ENCODE results near the gene GNAS. TPM values are rescaled to one million over a fixed set of nuclear protein-coding genes. Genes with fewer than 3 reads are reported as not detected.

Gene GNAS
- total RNA-seq, 1 donor from 2014 or later, result 375 TPM

DNA sequence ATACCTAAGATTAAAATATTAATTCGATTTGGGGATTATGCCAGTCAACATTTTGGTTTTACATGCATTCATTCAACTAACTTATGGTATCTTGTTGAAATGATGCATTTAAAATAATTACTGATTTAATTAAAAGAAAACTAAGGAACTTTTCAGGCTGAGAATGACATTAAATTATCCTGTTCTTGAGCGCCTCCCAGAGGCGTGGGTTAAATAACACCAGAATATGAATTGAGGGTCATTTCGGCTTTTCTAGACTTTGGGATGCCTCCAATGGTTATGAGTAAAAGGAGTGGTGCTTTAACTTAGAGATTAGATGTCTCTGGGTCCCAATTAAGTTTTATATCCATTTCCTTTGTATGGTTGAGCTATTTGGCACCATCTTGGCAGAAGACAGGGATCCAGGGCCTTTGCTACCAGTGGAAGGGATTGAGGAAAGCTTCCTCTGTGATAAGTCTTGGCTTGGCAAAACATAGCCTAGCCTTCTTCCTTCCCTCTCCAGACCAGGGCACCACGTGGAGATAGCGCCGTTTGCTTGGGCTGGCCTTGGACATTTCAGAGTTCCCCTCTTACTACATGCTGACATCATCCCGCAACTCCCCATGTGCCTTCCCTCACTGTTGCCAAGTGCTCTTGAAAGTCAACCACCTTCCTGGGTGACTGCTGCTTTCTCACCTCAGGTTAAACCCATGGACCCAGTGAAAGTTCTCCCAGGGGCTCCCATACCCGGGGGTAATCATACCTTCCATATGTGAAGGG lies 28.7 kb downstream of the GNAS start:
- peak in 1 of 2 donors; percentile 20 for DNase-seq (ENCODE audit: low read depth in 2 of 2)

DNA sequence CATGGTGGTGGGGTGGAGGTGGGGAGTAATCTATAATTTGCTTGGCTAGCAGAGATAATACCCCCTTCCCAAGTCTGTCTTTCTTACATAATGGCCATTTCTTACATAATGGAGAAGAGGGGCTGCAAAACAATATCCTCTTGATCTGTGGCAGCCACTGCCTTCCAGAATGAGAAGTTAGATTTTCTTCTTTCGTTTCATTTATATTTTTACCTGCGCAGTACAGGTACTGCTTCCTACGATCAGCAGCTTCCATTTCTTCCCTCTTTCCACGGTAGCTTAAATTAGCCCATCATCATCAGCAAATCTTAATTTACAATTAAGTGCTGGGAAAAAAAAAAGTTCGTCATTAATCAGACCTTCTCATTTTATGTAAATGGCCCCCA lies 30.2 kb downstream of the GNAS start:
- no peak for DNase-seq (ENCODE audit: low read depth in 2 of 2)

DNA sequence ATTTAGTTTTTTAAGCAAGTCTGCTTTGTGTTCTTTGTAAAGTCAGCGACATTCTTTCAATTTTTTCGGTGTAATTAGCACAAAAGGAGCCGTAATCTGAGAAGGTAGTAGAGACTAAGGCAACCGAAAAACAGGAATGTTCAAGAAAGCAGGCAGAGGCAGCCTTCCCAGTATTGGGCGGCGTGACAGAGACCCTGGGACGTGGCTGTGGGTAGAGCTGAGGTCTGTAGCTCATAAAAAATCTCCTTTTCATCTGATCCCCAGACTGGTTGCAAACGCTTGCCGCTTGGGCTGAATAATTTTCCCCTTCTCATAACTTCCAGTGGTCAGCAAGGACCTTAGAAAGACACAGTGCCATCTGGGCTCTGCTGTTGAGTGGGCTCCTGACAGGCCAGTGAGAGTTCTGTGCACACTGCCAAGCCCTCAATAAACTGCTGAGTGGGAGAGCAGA lies 30.8 kb downstream of the GNAS start:
- DNase-seq (ENCODE audit: low read depth in 2 of 2), result no peak

DNA sequence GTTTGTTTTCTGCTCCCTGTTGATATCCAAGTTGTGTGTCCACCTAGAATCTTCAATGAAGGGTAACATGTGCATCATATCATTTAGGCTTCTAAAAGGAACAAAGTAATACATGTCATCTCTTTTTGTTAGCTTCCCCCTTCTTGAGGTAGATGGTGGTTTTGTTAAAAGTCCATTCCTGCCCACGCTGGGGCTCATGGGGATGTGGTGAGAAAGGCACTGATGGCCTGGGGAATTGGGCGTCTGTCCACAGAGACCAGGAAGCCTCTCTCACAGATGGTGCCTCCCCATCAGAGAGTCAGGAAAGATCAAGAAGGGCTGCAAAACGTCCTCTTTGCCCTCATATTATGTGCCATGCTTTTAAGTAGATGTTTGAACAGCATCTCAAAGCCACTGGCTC lies 32.5 kb downstream of the GNAS start:
- no peak for DNase-seq (ENCODE audit: low read depth in 2 of 2)

DNA sequence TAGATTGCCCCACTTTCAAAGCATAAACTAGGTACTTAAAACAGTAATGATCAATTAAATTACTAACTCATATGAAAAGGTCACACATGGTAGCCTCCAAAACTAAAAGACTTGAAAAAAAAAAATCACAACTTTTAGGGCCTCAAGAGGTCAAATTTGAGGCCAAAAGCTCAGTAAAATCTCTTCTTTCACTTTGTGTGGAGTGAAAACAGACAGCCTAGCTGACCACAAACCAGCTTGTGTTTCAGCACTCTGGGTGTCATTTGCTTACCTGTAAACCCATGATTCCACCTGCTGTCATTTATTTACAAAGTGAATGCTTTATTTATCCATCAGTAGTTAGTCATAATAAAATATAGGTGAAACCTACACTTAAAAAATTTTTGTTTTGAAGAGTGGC lies 34.0 kb downstream of the GNAS start:
- no peak for DNase-seq (ENCODE audit: low read depth in 2 of 2)

DNA sequence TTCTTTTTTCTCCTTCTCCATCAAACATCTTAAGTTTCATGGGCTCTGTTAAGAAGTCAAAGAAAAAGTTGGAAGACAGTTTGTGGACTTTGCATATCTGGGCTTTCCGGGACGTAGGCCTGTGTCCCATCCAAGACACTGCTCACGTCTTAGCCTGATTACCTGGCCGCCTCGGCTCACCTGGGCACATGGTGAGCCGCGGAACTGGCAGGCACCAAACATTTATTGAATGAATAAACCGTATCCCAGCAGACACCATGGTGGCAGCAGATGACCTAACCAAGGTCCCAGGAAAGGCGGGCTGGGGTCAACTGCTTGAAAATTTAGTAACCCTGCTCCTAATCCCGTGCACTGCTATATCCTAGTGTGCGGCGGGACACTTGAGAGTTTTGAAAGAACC lies 35.6 kb downstream of the GNAS start:
- no peak for DNase-seq (ENCODE audit: low read depth in 2 of 2)

DNA sequence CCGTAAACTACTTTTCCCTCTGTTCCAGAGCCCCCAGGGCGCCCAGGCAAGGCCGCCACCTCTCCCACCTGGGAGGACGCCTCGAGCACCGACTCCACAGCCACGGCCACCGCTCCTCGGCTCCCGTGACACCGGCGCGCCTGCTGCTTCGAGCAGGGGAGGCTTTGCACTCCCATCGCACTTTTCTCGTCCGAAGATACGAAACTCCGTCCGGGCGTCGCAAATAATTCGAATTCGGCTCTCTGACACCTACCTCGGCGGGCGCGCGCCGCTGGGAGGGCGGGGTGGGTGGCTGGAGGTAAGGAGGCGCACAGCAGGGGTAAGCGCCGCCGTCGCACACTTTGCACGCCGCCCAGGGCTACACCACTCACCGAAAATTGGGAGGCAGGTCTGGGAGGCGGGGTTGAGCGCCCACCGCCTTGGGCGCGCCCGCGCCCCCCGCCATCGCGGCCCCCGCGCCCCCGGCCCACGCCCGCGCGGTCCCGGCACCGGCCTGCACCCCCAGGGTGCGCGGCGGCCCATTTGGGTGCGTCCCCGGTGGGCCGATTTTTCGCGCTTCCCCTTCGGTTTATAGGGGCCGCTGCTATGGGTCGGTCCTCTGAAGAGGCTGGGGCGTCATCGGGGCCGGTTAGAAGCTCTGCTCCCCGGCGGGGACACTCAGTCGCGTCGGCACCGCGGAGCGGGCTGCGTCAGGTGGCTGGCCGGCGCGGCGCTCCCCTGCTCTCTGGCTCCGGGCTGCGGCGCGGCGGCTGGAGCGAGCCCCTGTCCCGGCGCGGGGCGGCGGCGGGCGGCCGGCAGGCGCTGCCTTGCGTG lies 36.2 kb downstream of the GNAS start:
- peak; percentile 84 to 88 for DNase-seq (ENCODE audit: low read depth in 2 of 2)

DNA sequence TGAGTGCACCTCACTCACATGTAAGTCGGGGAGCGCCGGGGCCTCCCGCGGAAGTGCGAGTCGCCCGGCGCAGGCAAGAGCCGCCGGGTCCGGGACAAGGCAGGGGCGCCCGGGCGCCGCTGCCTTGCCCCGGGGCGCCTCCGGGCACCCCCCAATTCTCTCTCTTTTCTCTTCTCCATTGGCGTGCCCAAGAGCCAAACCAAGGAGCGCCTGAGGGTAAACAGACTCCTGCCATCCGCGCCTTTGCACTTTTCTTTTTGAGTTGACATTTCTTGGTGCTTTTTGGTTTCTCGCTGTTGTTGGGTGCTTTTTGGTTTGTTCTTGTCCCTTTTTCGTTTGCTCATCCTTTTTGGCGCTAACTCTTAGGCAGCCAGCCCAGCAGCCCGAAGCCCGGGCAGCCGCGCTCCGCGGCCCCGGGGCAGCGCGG lies 36.8 kb downstream of the GNAS start:
- peak in 1 of 2 donors; percentile 14 for DNase-seq (ENCODE audit: low read depth in 2 of 2)

DNA sequence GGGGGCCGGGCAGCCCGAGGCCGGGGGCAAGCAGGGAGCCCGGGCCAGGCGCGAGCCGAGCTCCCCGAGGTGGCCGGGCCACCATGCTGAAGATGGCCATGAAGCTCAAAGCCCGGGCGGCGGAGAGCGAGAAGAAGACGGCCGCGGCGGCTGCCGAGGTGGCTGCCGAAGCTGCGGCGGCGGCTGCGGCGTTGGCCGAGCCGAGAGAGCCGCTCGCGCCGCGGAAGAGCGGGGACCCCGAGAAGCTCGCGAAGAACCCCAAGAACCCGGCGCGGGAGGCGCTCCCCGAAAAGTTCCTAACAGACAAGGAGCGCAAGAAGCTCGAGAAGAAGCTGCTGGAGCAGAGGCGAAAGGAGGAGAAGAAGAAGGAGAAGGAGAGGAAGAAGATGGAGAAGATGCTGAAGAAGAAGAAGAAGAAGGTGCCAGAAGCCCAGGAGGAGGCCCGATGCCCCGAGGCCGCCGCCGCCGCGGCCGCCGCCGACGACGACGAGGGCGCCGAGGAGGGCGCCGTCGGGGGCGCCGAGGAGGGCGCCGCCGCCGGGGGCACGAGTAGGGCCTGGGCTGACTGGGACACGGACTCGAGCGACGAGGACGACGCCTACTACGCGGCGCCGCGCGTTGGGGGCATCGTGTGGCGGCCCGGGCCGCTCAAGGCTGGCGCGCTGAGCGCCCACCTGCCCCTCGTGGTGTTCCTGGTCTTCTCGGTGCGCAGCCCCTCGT lies 37.4 kb downstream of the GNAS start:
- DNase-seq (ENCODE audit: low read depth in 2 of 2), result no peak

DNA sequence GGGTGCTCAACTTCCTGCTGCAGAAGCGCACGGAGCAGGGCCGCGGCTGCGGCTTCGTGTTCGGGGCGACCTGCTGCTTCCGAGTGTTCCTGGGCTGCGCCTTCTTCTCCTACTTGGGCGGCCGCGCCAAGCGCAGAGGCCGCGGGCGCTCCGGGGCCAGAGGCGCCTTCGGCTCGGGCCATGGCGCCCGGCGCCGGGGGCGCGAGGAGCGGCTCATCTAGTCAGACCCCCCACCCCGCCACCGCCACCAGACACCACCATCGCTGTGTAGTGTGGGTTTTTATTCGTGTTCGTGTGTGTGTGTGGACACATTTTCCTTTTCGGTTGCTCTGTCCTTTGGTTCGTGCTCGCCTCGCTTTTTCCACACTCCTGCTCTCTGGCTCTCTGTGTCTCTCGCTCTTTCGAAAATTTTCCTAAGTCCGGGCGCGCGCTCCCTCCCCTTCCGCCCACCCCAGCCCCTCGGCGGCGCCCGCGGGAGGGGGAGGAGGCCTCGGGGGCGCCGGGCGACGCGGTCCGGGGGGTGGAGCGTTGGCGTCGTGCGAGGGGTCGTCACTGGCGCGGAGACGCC lies 38.1 kb downstream of the GNAS start:
- DNase-seq (ENCODE audit: low read depth in 2 of 2), result peak; percentile 87 to 97

DNA sequence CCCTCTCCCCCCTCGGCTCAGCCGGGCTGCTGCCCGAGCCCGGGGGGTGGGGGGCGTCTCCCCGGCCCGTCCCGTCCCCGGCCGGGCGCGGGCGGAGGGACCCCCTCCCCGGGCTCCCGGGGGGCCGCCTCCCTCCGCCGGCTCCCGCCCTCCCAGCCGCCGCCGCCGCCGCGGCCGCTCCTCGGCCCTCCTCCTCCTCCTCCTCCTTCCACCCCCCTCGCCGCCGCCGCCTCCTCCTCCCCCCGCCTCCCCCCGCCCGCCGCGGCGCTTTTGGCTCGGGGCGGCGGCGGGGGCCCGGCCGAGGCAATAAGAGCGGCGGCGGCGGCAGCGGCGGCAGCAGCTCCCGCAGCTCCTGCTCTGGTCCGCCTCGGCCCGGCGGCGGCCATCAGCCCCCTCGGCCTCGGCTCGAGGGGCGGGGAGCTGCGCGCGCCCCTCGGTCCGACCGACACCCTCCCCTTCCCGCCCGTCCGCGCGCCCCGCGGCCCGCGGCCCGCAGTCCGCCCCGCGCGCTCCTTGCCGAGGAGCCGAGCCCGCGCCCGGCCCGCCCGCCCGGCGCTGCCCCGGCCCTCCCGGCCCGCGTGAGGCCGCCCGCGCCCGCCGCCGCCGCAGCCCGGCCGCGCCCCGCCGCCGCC lies 38.7 kb downstream of the GNAS start:
- DNase-seq (ENCODE audit: low read depth in 2 of 2), result peak; percentile 76 to 81

DNA sequence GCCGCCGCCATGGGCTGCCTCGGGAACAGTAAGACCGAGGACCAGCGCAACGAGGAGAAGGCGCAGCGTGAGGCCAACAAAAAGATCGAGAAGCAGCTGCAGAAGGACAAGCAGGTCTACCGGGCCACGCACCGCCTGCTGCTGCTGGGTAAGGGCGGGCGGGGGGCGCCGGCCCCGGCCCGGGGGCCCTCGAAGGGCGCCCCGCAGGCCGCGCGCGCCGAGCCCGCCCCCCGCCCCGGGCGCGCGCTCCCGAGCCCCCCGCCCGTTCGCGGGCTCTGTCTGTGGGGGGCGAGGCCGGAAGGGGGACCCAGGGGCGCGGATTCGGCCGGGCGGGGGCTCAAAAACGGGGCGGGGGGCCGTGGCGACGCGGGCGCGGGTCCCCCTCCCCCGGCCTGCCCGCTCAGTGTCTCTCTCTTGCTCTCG lies 39.2 kb downstream of the GNAS start:
- DNase-seq (ENCODE audit: low read depth in 2 of 2), result peak; percentile 49 to 56

DNA sequence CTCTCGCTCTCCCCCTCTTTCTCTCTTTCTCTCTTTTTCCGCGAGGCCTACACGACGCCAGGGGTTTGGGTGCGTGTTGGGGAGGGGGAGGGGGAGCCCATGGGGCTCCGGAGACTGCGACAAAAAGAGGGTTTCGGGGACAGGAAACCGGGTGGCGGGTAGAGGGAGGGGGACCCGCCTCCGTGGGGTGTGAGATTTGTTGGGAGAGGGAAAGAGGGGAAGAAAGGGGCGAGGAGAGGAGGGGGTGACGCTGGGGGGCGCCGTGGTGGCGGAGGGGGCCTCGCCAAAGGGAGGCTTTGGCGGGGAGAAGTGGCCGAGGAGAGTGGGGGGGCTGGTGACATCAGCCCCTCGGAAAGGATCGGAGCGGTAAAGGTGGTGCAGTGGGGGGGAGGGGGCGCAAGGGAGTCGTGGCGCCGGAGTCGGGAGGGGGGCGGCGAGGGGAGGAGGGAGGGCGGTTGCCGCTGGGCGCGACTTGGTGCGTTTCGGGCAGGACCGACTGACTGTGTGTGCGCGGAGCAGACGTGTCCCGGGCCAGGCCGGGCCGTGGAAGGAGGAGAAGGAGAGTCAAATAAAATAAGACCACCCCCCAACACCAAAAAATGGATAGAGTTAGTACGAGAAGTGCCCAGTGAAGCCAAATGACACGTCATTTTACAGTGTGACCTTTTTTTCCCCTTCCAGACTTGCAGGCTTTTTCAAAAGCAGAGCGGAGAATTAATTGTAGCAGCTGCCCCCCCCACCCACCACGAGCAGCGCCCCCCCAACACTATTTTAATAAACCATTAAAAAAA lies 39.8 kb downstream of the GNAS start:
- DNase-seq (ENCODE audit: low read depth in 2 of 2), result peak; percentile 68 to 69

DNA sequence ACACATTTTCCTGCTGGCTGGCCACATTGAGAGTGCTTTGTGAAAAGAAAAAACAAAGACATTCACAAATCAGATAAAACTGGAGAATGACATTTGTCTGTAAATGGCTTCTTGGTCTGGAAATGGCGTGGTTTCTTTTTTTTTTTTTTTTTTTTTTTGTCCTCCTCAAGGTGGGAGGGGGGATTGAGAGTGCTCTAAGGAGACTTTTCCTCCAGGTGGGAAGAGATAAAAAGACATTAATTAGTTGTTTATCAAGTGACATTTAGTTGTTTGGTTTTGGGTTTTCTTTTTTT lies 40.4 kb downstream of the GNAS start:
- no peak for DNase-seq (ENCODE audit: low read depth in 2 of 2)

DNA sequence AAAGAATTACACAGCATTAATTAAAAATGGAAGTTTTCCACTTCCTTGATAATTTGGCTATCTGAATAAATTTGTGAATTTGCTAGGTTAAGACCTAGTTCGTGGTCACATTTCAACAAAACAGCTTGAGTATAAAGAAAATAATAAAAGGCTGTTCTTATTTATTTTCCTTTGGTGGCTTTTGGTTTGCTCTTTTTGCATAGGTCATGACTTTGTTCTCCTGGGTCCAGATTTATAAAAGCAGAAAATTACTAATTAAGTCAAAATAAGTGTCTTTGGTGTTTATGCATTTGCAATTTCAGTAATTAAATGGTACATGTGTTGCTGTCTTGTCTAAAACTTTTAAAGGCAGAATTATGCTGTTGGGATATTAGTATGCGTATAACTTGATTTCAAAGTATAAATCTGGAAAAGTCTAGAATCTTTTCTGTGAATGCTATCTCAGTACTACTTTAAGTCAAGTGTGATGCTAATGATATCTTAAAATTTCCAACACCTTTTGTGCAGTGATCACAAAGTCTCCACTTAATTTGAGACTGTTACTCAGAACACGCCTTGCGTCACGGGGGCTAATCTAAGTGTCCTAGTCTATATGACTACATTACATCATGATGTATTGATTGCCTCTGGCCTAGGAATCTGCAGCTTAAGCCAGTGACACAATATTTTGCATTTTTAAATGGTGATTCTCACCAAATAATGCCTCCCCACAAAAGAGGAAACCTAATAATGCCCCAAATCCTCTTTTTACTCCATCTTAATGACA lies 41.0 kb downstream of the GNAS start:
- peak in 1 of 2 donors; percentile 28 for DNase-seq (ENCODE audit: low read depth in 2 of 2)

DNA sequence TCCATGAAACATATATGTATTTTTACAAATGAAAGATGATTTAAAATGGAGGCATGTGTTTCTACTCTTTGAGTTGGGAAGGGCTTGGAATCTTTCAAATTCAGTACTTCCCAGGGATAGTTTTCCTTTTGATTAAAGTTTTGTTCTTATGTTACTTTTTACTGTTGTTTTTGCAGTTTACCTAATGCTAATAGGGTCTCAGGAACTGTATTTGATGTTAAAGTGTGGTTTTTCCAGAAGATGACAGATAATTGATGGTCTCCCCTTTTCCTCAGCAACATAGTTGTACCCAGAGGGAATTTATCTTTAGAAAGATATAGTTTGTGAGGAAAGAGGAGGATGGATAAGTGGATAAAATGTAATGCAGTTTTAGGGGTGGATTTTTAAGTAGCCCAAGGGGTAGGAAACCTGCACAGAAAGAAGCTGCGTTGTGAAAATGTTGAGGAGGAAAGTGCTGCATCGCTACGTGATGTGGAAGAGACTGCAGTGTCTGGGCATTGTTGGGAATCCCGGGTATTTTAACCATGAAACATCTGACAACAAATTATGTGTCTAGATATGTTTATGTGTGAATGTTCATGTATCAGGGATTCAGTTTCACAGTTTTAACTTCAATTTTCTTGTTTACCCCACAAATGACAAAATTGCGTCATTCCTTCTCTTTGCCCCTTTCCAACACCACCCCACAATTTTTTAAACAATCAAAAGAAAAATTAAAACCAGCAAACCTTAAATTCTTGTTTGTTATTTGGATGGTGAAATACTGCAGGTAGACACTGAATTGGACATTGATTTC lies 42.3 kb downstream of the GNAS start:
- DNase-seq (ENCODE audit: low read depth in 2 of 2), result no peak

DNA sequence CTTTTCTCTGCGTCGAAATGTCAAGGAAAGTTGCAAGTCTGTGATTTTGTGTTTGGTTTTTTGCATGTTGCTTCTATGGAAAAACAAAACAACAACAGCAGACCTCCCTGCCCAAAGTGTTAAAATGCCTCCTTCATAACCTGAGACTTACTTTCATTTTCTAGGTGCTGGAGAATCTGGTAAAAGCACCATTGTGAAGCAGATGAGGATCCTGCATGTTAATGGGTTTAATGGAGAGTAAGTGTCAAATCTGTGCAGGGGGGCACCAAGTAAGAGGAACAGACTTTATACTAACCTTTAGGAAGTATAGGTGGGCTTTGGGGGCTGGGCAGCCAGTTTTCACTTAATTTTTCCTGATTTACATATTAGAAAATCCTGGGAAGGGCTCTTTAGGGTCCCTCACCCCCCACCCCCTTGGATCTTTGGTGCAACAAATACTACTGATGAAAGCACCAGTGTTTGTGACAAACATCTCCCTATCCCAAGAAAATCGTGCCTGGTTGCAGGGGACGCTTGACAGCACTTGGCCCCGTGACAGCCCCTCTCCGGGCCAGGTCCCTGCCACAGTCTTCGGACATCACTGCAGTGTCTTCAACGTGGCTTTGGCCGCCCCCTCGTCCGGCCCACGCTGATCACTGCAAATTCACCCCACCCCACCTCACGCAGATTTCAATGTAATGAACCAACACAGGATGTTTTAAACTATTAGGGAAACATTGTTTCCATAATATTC lies 43.1 kb downstream of the GNAS start:
- DNase-seq (ENCODE audit: low read depth in 2 of 2), result no peak

DNA sequence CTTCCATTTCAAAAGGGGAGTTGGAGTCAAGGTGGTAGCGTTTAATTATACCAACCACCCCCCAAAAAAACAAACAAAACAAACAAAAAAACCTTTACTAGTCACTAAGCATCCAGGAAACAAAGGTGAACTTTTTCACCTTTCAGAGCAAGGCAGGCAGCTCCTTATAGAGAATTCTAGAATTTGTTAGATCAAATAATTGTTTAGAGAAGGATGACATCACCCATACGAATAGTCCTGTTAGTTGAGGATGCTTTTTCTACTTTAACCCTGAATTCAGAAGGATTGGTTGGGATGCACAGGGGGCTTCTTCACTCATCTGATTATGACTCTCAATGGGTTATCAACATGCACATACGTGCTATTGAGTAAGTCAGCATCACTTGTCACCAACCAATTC lies 44.3 kb downstream of the GNAS start:
- DNase-seq (ENCODE audit: low read depth in 2 of 2), result no peak

Measured in lung microvascular endothelial cell (primary cell).